Large intestine (tissue), 3 donors: Measurements from ENCODE around the gene IGSF23. TPM values are rescaled to one million over a fixed set of nuclear protein-coding genes. Genes with fewer than 3 reads are reported as not detected.
"Not testable (repeated sequence)": the region's sequence is repeated elsewhere in the genome, so short reads cannot be mapped to it uniquely, and the experiment has no call there.

Experiments used
- DNase-seq, 2 donors: peaks; one replicate each; pipeline versions ENCODE4 v3.0.0 to v3.0.0-alpha.2; 2013
- H3K27ac ChIP-seq: one replicate; pipeline ENCODE4 v1.5.1; 2013; ENCODE audit warnings: low read length
- H3K27me3 ChIP-seq: 2 replicates; pipeline ENCODE4 v1.6.1; 2013; ENCODE audit warnings: low read length; ENCODE audit not compliant: control insufficient read depth, insufficient read depth
- H3K36me3 ChIP-seq: 2 replicates; pipeline ENCODE4 v1.6.1; 2013; ENCODE audit warnings: low read length; ENCODE audit not compliant: control insufficient read depth, insufficient read depth
- H3K4me1 ChIP-seq: one replicate; pipeline ENCODE4 v1.6.1; 2013; ENCODE audit warnings: low read length; ENCODE audit not compliant: control insufficient read depth, insufficient read depth
- H3K4me3 ChIP-seq: one replicate; pipeline ENCODE4 v1.5.1; 2013; ENCODE audit warnings: low read length
- H3K9me3 ChIP-seq: one replicate; pipeline ENCODE4 v1.6.1; 2013; ENCODE audit warnings: mild to moderate bottlenecking, low read depth, low read length, moderate library complexity; ENCODE audit not compliant: control insufficient read depth
- WGBS: methylation state at CpG from one replicate; pipeline ENCODE4 v1.1.5; 2013; ENCODE audit warnings: low lambda C conversion rate; ENCODE audit not compliant: insufficient coverage; 5-methylcytosine and 5-hydroxymethylcytosine counted together
- polyA plus RNA-seq: library from polyadenylated mRNA; unstranded; fragments of 120-200 nt; gene quantifications from one replicate; pipeline ENCODE4 v1.2.1, GENCODE V29; 2013

IGSF23 gene
- polyA plus RNA-seq, 1 donor: 11.5 TPM

DNA sequence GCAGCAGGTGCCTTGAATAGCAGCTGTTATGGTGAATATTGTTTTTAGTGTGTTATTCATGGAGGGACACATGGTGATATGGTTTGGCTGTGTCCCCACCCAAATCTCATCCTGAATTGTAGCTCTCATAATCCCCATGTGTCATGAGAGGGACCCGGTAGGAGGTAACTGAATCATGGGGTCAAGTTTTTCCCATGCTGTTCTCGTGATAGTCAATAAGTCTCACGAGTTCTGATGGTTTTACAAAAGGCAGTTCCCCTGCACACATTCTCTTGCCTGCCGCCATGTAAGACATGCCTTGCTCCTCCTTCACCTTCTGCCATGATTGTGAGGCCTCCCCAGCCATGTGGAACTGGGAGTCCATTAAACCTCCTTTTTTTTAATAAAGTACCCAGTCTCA, 12.3 kb downstream of the IGSF23 start:
- H3K27ac ChIP-seq, H3K27me3 ChIP-seq, H3K4me3 ChIP-seq, DNase-seq, H3K4me1 ChIP-seq, H3K9me3 ChIP-seq: not testable (repeated sequence)
- no CpG with 5 or more reads among the region's 4 CpGs for whole genome bisulfite sequencing
- peaks cover 26% of the 10 kb centered on the region for H3K36me3 ChIP-seq

DNA sequence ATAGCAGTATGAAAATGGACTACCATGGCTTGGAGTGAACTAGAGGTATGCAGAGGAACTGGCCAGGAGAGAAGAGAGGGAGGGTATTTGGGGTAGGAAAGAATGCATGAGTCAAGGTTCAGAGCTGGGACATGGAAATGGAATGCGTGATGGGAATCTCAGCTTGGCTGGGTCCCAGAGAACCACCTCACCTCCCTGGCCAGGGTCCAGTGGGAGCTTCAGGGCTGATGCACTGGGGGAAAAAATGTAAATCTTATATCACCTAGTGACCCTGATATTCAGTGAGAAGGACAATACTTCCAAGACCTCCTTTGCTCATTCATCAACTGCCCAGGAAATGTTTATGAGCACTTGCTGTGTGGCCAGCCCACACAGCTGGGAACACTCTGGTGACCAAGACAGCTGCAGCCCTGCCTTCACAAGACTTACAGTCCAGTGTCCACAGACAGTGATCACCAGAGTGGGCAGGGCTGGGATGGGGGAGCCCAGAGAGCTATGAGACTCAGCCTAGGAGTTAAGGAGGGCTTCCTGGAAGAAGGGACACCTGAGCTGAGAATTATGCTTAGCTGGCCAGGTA, 12.8 kb downstream of the IGSF23 start:
- H3K4me1 ChIP-seq: no peaks in the 10 kb centered on the region
- no peak overlapping the region for H3K4me3 ChIP-seq
- no CpG with 5 or more reads among the region's 1 CpG for WGBS
- DNase-seq: no peak
- no peaks in the 10 kb centered on the region for H3K27me3 ChIP-seq
- H3K9me3 ChIP-seq: no peaks in the 10 kb centered on the region
- H3K27ac ChIP-seq: no peak overlapping the region
- H3K36me3 ChIP-seq: peaks cover 28% of the 10 kb centered on the region

DNA sequence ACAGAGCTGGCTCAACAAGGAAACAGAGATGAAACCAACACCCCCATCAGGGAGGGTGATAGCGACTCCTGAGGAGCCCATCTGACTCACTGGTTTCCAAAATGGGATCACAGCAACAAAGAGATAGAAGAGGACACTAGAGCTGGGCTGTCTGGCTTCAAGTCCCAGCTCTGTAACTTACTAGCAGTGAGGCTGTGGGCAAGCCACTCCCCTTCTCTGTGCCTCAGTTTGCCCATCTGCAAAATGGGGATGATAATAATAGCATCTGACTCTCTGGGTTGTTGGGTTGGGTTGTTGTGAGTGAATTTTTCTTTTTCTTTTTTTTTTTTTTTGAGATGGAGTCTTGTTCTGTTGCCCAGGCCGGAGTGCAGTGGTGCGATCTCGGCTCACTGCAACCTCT, 14.3 kb downstream of the IGSF23 start:
- no CpG with 5 or more reads among the region's 4 CpGs for WGBS
- Histone ChIP-seq H3K36me3 (peaks cover 34% of the 10 kb centered on the region), H3K27me3 (no peaks in the 10 kb centered on the region), H3K4me1 (no peaks in the 10 kb centered on the region), H3K27ac (no peak overlapping the region), H3K9me3 (no peaks in the 10 kb centered on the region), H3K4me3 (no peak overlapping the region)
- no peak for DNase-seq

DNA sequence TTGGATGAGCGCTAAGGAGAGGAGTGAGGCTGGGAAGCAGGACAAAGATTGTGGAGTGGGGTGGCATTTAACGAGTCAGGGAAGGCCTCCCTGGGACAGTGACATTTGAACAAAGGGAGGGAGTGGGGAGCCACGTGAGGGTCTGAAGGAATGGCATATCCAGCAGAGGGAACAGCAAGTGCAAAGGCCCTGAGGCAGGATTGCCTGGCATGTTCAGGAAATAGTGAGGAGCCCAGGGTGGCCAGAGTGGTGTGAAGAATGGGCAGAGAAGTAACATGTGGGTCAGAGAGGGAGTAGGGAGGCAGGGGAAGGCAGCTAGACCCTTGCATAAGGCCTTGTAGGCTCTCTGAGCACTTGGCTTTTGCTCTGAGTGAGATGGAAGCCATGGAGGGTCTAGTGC, 15.4 kb downstream of the IGSF23 start:
- no peaks in the 10 kb centered on the region for H3K9me3 ChIP-seq
- no peak overlapping the region for H3K27ac ChIP-seq
- DNase-seq: no peak
- no peaks in the 10 kb centered on the region for H3K4me1 ChIP-seq
- no peaks in the 10 kb centered on the region for H3K27me3 ChIP-seq
- no peak overlapping the region for H3K4me3 ChIP-seq
- WGBS: 93% methylated on average over 2 of the region's 3 CpGs
- peaks cover 32% of the 10 kb centered on the region for H3K36me3 ChIP-seq

DNA sequence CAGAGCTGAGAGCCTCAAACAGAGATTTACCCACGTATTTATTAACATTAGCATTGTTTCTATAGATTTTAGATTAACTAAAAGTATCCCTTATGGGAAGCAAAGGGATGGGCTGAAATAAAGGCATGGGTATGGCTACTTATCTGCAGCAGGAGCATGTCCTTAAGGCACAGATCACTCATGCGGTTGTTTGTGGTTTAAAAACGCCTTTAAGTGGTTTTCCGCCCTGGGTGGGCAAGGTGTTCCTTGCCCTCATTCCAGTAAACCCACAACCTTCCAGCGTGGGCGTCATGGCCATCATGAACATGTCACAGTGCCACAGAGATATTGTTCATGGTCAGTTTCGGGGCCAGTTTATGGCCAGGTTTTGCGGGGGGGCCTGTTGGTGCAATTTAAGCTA, 18.2 kb downstream of the IGSF23 start:
- H3K36me3 ChIP-seq: peaks cover 29% of the 10 kb centered on the region
- WGBS: no CpG with 5 or more reads among the region's 8 CpGs
- H3K4me3 ChIP-seq, H3K27ac ChIP-seq, DNase-seq, H3K9me3 ChIP-seq, H3K27me3 ChIP-seq: not testable (repeated sequence)
- peaks cover 20% of the 10 kb centered on the region for H3K4me1 ChIP-seq

DNA sequence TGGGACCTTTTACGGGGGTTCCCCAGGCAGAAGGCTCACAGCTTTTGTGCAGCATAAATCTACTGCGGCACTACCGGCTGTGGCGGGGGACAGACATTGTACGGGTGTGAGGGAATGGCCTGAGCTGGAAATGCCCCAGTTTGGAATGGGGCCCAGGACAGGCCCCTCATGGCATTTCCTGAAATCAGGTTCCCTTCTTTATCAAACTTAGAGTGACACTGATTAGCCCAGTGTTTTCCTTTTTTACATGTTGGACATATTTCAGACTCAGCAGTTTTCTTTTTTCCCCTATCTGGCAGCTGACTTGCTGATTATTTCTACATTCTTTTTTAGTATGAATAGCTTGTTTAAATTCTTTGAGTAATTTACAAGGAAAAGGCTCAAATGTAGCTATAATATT, 20.7 kb downstream of the IGSF23 start:
- no CpG with 5 or more reads among the region's 5 CpGs for WGBS
- H3K9me3 ChIP-seq, H3K4me3 ChIP-seq, H3K27me3 ChIP-seq: not testable (repeated sequence)
- DNase-seq: peak in 1 of 2 donors; percentile 43
- peak overlapping the region; percentile 71 for H3K27ac ChIP-seq
- H3K36me3 ChIP-seq: peaks cover 17% of the 10 kb centered on the region
- peaks cover 41% of the 10 kb centered on the region for H3K4me1 ChIP-seq

DNA sequence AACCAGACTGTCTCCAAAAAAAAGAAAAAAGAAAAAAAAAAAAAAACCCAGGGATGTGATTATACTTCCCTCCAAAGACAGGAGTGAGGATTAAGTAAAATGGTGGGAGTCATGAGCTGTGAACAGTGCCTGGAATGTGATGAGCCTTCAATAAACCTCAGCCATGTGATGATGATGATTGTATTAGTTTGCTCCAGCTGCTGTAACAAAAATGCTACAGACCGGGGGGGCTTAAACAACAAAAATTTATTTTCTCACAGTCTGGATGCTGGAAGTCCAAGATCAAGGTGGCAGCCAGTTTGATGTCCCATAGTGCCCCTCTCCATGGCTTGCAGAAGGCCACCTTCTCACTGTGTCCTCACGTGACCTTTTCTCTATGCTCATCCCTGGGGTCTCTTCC, 21.4 kb downstream of the IGSF23 start:
- peaks cover 44% of the 10 kb centered on the region for H3K4me1 ChIP-seq
- H3K36me3 ChIP-seq: peaks cover 13% of the 10 kb centered on the region
- peaks cover 3% of the 10 kb centered on the region for H3K9me3 ChIP-seq
- no peak for DNase-seq
- WGBS: no CpG with 5 or more reads among the region's 2 CpGs
- no peak overlapping the region for H3K4me3 ChIP-seq
- H3K27ac ChIP-seq: peak overlapping the region; percentile 71
- no peaks in the 10 kb centered on the region for H3K27me3 ChIP-seq

DNA sequence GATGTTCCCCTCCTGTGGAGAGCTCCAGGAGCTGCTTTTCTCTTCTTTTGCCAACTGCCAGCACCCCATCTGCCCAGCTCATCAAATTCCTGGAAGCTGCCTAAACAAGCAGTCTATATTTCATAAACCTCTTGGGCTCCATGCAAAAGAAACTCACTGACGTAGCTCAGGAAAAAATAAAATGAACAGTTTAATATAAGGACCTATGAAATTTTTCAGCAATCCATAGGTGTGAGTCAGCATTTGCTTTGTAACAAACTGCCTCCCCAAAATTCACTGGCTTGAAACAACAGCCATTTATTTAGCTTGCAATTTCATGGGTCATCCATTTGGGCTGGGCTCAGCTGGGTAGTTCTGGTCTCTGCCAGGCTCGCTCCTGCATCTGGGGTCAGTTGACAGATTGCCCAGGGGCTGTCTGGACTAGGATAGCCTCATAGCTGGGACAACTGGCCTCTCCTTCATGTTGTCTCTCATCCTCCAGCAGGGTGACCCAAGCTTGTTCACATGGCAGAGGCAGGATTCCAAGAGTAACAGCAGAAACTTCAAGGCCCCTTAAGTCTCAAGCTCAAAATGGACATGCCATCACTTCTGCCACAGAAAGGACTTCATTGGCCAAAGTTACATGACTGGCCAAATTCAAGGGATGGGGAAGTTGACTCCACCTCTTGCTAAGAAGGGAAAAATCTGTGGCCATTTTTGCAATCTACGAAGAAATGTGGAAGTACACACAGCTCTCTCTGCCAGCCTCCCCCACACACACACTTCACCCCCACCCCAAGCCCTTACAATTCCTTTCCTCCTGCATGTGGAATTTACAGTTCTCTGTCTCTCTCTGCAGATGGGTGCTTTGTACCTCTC, 22.4 kb downstream of the IGSF23 start:
- H3K4me1 ChIP-seq: peaks cover 54% of the 10 kb centered on the region

DNA sequence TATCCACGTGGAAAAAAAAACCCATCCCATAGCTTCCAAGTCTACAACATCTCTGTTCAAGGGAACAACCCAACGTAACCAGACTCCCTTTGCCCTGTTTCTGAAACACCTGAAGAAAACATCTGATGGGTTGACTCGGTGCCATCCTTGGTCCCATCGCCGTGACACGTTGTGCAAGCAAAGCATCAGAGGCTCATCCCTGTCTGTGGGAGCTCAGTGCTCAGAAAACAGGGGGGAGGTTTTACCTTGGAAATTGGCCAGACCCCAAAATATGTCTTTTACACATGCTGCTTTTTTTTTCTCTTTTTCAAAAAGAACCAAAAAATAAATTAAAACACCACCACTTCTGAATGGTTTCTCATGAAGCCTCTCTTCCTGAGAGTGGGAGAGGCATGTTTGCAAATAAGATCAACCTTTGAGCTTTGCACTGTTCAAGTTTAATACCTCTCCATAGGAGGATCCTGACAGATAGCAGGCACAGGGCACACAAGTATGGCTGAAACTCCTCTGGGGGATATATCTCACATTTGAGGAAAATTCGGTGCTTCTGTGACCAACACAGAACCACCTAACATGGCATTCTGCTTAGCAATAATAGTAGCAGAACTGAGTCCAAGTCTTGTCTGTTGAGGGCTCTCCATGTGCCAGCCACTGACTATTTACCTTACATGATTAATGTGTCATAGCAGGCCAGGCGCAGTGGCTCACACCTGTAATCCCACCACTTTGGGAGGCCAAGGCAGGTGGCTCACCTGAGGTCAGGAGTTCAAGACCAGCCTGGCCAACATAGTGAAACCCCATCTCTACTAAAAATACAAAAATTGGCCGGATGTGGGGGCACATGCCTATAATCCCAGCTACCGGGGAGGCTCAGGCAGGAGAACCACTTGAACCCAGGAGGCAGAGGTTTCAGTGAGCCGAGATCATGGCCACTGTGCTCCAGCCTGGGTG, 23.4 kb downstream of the IGSF23 start:
- DNase-seq: peak; percentile 59 to 84
- H3K4me1 ChIP-seq: peaks cover 63% of the 10 kb centered on the region
- no CpG with 5 or more reads among the region's 11 CpGs for WGBS
- no peaks in the 10 kb centered on the region for H3K27me3 ChIP-seq
- H3K4me3 ChIP-seq: no peak overlapping the region
- H3K27ac ChIP-seq: peak overlapping the region; percentile 89
- peaks cover 3% of the 10 kb centered on the region for H3K9me3 ChIP-seq
- peaks cover 4% of the 10 kb centered on the region for H3K36me3 ChIP-seq

More for the DNA sequence above, 22.4 kb downstream of the IGSF23 start:
- WGBS: no CpG with 5 or more reads among the region's 3 CpGs
- no peaks in the 10 kb centered on the region for H3K27me3 ChIP-seq
- peaks cover 7% of the 10 kb centered on the region for H3K36me3 ChIP-seq
- H3K27ac ChIP-seq: peak overlapping the region; percentile 89
- peaks cover 3% of the 10 kb centered on the region for H3K9me3 ChIP-seq
- H3K4me3 ChIP-seq: no peak overlapping the region
- no peak for DNase-seq

DNA sequence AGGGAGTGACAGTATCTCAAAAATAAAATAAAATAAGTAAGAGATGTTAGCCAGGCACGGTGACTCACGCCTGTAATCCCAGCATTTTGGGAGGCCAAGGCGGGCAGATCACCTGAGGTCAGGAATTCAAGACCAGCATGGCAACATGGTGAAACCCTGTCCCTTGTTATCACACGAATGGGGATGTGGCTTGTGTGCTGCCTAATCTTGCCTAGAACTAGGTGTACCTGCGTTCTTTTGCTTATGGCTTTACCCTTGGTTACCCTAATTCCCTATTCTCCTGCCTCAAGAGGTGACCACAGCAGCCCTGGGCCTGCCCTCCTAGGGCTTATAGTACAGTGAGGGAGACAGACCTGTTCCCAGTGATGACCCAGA, 24.0 kb downstream of the IGSF23 start:
- WGBS: no CpG with 5 or more reads among the region's 5 CpGs
- peaks cover 3% of the 10 kb centered on the region for H3K9me3 ChIP-seq
- peak overlapping the region; percentile 89 for H3K27ac ChIP-seq

More for the DNA sequence above, 24.0 kb downstream of the IGSF23 start:
- no peaks in the 10 kb centered on the region for H3K36me3 ChIP-seq
- peaks cover 69% of the 10 kb centered on the region for H3K4me1 ChIP-seq
- H3K4me3 ChIP-seq: no peak overlapping the region
- DNase-seq: no peak
- H3K27me3 ChIP-seq: no peaks in the 10 kb centered on the region
